Measurements from ENCODE around the gene NELFE.

DNA sequence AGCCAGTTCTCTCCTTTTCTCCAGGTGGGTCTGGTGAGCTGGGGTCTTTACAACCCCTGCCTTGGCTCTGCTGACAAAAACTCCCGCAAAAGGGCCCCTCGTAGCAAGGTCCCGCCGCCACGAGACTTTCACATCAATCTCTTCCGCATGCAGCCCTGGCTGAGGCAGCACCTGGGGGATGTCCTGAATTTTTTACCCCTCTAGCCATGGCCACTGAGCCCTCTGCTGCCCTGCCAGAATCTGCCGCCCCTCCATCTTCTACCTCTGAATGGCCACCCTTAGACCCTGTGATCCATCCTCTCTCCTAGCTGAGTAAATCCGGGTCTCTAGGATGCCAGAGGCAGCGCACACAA lies 13.6 kb downstream of the NELFE start:
- TF ChIP-seq, protein P1, sequence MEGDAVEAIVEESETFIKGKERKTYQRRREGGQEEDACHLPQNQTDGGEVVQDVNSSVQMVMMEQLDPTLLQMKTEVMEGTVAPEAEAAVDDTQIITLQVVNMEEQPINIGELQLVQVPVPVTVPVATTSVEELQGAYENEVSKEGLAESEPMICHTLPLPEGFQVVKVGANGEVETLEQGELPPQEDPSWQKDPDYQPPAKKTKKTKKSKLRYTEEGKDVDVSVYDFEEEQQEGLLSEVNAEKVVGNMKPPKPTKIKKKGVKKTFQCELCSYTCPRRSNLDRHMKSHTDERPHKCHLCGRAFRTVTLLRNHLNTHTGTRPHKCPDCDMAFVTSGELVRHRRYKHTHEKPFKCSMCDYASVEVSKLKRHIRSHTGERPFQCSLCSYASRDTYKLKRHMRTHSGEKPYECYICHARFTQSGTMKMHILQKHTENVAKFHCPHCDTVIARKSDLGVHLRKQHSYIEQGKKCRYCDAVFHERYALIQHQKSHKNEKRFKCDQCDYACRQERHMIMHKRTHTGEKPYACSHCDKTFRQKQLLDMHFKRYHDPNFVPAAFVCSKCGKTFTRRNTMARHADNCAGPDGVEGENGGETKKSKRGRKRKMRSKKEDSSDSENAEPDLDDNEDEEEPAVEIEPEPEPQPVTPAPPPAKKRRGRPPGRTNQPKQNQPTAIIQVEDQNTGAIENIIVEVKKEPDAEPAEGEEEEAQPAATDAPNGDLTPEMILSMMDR (IDR thresholded peaks at IDR 0.05): no peak
- TF ChIP-seq POLR2AphosphoS5 (IDR thresholded peaks at IDR 0.05): no peak
